SKM-1 (cell line): ENCODE results near the gene FMNL3.
"Not testable (repeated sequence)": the region's sequence is repeated elsewhere in the genome, so short reads cannot be mapped to it uniquely, and the experiment has no call there.

Experiments
- DNase-seq: peaks from one replicate; lab custom pipeline; 2025; ENCODE audit not compliant: unreplicated experiment; lab: John Stamatoyannopoulos, UW

FMNL3 gene

GRCh38 chr12:49610785-49611184 is 96.4 kb downstream of the FMNL3 start:
- DNase-seq: not testable (repeated sequence)

- DNase-seq: no peak
These were observed 97.4 kb downstream of the FMNL3 start for GRCh38 chr12:49609875-49610154.

- DNase-seq: no peak
These were observed 97.9 kb downstream of the FMNL3 start for GRCh38 chr12:49609059-49609874.

- not testable (repeated sequence) for DNase-seq
These were observed 101.7 kb downstream of the FMNL3 start, which contains the start of gene FAM186B for GRCh38 chr12:49605539-49605938. FAM186B (minus strand) TSS chr12:49605639; CDS start chr12:49605477, 162 bp downstream.

- no peak for DNase-seq
These were observed 102.3 kb downstream of the FMNL3 start for GRCh38 chr12:49604856-49605255.

GRCh38 chr12:49603721-49604120 is 103.5 kb downstream of the FMNL3 start:
- DNase-seq: no peak

- no peak for DNase-seq
These were observed 107.2 kb downstream of the FMNL3 start for GRCh38 chr12:49599961-49600360.

- DNase-seq: no peak
These were observed 108.7 kb downstream of the FMNL3 start for GRCh38 chr12:49598527-49598926.

GRCh38 chr12:49588721-49589516 is 118.3 kb downstream of the FMNL3 start:
- no peak for DNase-seq

- DNase-seq: no peak
These were observed 118.9 kb downstream of the FMNL3 start for GRCh38 chr12:49588281-49588680.

GRCh38 chr12:49587174-49587908 is 119.9 kb downstream of the FMNL3 start:
- DNase-seq: no peak
